H1 (cell line): ENCODE results near the gene NAP1L3. TPM values are rescaled to one million over a fixed set of nuclear protein-coding genes. Genes with fewer than 3 reads are reported as not detected.

Experiments used
- ASH2L ChIP-seq: fragments of 200-600, 300-600 bp; sonication (generic); IDR thresholded peaks from one replicate; pipeline ENCODE4 v1.7.1; 2017; ENCODE audit warnings: low read length
- ATF3 ChIP-seq: IDR thresholded peaks from 2 replicates; pipeline ENCODE4 v1.6.1; 2011; ENCODE audit warnings: low read depth, mild to moderate bottlenecking, low read length; ENCODE audit not compliant: insufficient read depth
- BCL11A ChIP-seq, 2 experiments: IDR thresholded peaks; one replicate each; pipeline ENCODE4 v1.6.1; 2011; ENCODE audit warnings: low read depth in 2 of 2, low read length in 2 of 2, mild to moderate bottlenecking in 2 of 2
- BRCA1 ChIP-seq: IDR thresholded peaks from 2 replicates; pipeline ENCODE4 v1.6.1; 2012; ENCODE audit warnings: low read depth, low read length, improper control_type of control experiment
- CTCF ChIP-seq, 3 experiments: IDR thresholded peaks; 1 replicate in 2 of 3; 2 replicates in 1 of 3; pipeline versions ENCODE4 v1.5.1 to v1.6.1; 2011; ENCODE audit warnings: low read length in 3 of 3, mild to moderate bottlenecking in 3 of 3, inconsistent platforms in 2 of 3, low read depth in 1 of 3, moderate library complexity in 1 of 3; ENCODE audit not compliant: insufficient read depth in 1 of 3; ENCODE audit errors: control extremely low read depth in 1 of 3
- E2F6 ChIP-seq: IDR thresholded peaks from 2 replicates; pipeline ENCODE4 v1.6.1; 2012; ENCODE audit warnings: inconsistent platforms
- EP300 ChIP-seq, 2 experiments: IDR thresholded peaks; 1 replicate in 1 of 2; 2 replicates in 1 of 2; pipeline ENCODE4 v1.6.1; 2011 to 2012; ENCODE audit warnings: low read depth in 2 of 2, low read length in 2 of 2, mild to moderate bottlenecking in 2 of 2, borderline replicate concordance in 1 of 2, inconsistent platforms in 1 of 2, moderate library complexity in 1 of 2
- EZH2 ChIP-seq: fragments of 200-600 bp; sonication (generic); IDR thresholded peaks from 2 replicates; pipeline ENCODE4 v1.7.1; 2012; ENCODE audit warnings: low read depth, mild to moderate bottlenecking, moderate library complexity, low read length, inconsistent platforms; ENCODE audit not compliant: severe bottlenecking
- KDM5A ChIP-seq: fragments of 200-600 bp; IDR thresholded peaks from 2 replicates; pipeline ENCODE4 v1.7.1; 2012; ENCODE audit warnings: mild to moderate bottlenecking, low read length, inconsistent platforms, mixed read lengths
- MAFK ChIP-seq: IDR thresholded peaks from 2 replicates; pipeline ENCODE4 v1.6.1; 2012; ENCODE audit warnings: low read depth, mild to moderate bottlenecking, improper control_type of control experiment, low read length
- POLR2A ChIP-seq, 2 experiments: IDR thresholded peaks; 1 replicate in 1 of 2; 2 replicates in 1 of 2; pipeline ENCODE4 v1.6.1; 2011; ENCODE audit warnings: low read depth in 2 of 2, low read length in 2 of 2, mild to moderate bottlenecking in 2 of 2; ENCODE audit errors: control extremely low read depth in 1 of 2
- RAD21 ChIP-seq, 2 experiments: IDR thresholded peaks in 1 of 2; conservative IDR thresholded peaks in 1 of 2; 2 replicates each; pipeline ENCODE4 v1.6.1; 2011; ENCODE audit warnings: low read depth in 2 of 2, low read length in 2 of 2, improper control_type of control experiment in 1 of 2, inconsistent platforms in 1 of 2, mild to moderate bottlenecking in 1 of 2, moderate library complexity in 1 of 2
- RFX5 ChIP-seq: IDR thresholded peaks from 2 replicates; pipeline ENCODE4 v1.6.1; 2011; ENCODE audit warnings: low read depth, low read length, improper control_type of control experiment, borderline replicate concordance
- RNF2 ChIP-seq: fragments of 200-900, 300-1000 bp; sonication (generic); IDR thresholded peaks from 2 replicates; pipeline ENCODE4 v1.7.1; 2016; ENCODE audit warnings: borderline replicate concordance, low read depth, mild to moderate bottlenecking, antibody characterized with exemption, low read length; ENCODE audit not compliant: poor library complexity, severe bottlenecking; ENCODE audit errors: missing control alignments
- SAP30 ChIP-seq: fragments of 300-600 bp; sonication (generic); IDR thresholded peaks from 2 replicates; pipeline ENCODE4 v1.7.1; 2012; ENCODE audit warnings: low read length, moderate library complexity, mild to moderate bottlenecking, inconsistent platforms; ENCODE audit not compliant: insufficient read depth, insufficient replicate concordance
- TBP ChIP-seq: IDR thresholded peaks from 2 replicates; pipeline ENCODE4 v1.6.1; 2011; ENCODE audit warnings: low read depth, low read length, improper control_type of control experiment
- TCF12 ChIP-seq: IDR thresholded peaks from 2 replicates; pipeline ENCODE4 v1.6.1; 2011; ENCODE audit warnings: low read depth, mild to moderate bottlenecking, low read length
- TEAD4 ChIP-seq: IDR thresholded peaks from 2 replicates; pipeline ENCODE4 v1.6.1; 2012; ENCODE audit warnings: low read depth, low read length, inconsistent platforms, mixed read lengths
- polyA plus RNA-seq, 7 experiments: library from polyadenylated mRNA; depleted of rRNA in 3 of 7; stranded (reverse) in 5 of 7; unstranded in 2 of 7; fragments of >200 nt in 5 of 7; fragments of 200-250 nt in 2 of 7; gene quantifications; 1 replicate in 5 of 7; 2 replicates in 1 of 7; 4 replicates in 1 of 7; pipeline versions ENCODE4 v1.2.1 to v1.2.3, GENCODE V29; 2011 to 2013; ENCODE audit warnings: missing spikeins in 2 of 7, mixed read lengths in 2 of 7
- total RNA-seq: library from RNA; stranded (reverse); fragmentation: NEBNext Ultra II Directional; extraction: Animal tissue kit (Norgen Biotek cat#: 25700); gene quantifications from 2 replicates; pipeline ENCODE4 v1.2.1, GENCODE V29; 2021
- TF ChIP-seq, protein P1 (sequence below): IDR thresholded peaks from 2 replicates; pipeline ENCODE4 v1.6.1; 2012; ENCODE audit warnings: inconsistent platforms

NAP1L3 gene
- total and polyA plus RNA-seq, 2 of the 8 experiments (the other 6 are each of a cell fraction or from before 2014, with no cell fraction given) = 17.3 to 58.8 TPM

DNA sequence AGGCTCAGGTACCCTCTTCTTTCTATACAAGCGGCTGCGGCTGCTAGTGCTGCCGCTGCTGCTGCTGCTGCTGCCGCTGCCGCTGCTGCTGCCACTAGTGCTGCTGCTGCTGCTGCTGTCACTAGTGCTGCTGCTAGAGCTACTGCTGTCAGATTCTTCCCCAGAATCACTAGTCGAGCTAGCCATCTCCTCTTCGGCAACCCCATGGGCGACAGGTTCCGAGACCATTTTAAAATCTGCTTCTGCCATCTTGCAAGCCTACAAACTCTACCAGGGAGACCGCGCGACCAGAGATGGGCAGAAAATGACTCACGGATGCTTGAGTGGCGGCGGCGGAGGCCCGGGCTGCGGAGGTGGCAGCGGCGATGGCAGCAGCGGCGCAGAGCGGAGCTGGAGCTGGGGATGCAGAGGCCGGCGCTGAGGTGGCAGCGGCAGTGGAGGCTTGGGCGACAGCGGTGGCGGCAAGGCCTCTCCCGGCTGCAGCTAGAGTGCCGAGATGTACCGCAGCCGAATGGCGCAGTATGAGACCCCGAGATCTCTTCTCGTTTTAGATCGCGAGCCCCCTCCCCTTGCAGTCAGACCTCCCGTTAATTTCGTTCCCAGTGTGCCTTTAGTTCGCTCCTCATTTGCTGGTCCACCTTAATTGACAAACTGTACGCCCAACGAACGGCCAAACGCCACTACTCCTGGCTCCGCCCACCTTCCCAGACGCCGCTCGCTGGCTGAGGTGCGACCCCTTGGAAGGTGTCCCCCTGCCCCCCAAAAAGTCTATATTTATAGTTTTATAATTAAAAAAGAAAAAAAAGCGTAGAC is at the start of gene NAP1L3 (continued):
- TF ChIP-seq CTCF (IDR thresholded peaks at IDR 0.05; ENCODE audit: control extremely low read depth in 1 of 3, insufficient read depth in 1 of 3, low read depth in 1 of 3, low read length in 3 of 3) = no peak
- TF ChIP-seq EZH2 = no peak
- TF ChIP-seq TEAD4 = no peak
- no peak for TF ChIP-seq MAFK
- TF ChIP-seq RFX5 = no peak
- peak; percentile 59; the same call in 1 of the 2 replicates for TF ChIP-seq TBP
- TF ChIP-seq BRCA1 = peak; percentile 66
- no peak for TF ChIP-seq E2F6
- no peak for TF ChIP-seq SAP30
- TF ChIP-seq, protein P1, sequence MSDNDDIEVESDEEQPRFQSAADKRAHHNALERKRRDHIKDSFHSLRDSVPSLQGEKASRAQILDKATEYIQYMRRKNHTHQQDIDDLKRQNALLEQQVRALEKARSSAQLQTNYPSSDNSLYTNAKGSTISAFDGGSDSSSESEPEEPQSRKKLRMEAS = no peak
- TF ChIP-seq POLR2A (IDR thresholded peaks at IDR 0.05; ENCODE audit: control extremely low read depth in 1 of 2, low read depth in 2 of 2, low read length in 2 of 2) = peak; percentile 24 to 68
- TF ChIP-seq ASH2L = peak; percentile 49
- TF ChIP-seq RAD21 (IDR thresholded peaks at IDR 0.05 in 1 of 2, conservative IDR thresholded peaks at IDR 0.05 in 1 of 2; ENCODE audit: low read depth in 2 of 2, low read length in 2 of 2) = no peak
- no peak for TF ChIP-seq TCF12
- TF ChIP-seq BCL11A (IDR thresholded peaks at IDR 0.05; ENCODE audit: low read depth in 2 of 2, low read length in 2 of 2) = no peak
- TF ChIP-seq RNF2 = no peak
- no peak for TF ChIP-seq ATF3
- TF ChIP-seq EP300 (IDR thresholded peaks at IDR 0.05; ENCODE audit: borderline replicate concordance in 1 of 2, low read depth in 2 of 2, low read length in 2 of 2) = no peak
- no peak for TF ChIP-seq KDM5A
